SH-SY5Y (cell line): Measurements from ENCODE around the gene CCDC106.

Experiments
- GATA2 ChIP-seq: IDR thresholded peaks from 2 replicates; pipeline ENCODE4 v1.6.1; 2011; ENCODE audit warnings: mild to moderate bottlenecking, low read depth, low read length
- GATA3 ChIP-seq: IDR thresholded peaks from 2 replicates; pipeline ENCODE4 v1.6.1; 2011; ENCODE audit warnings: low read depth, mild to moderate bottlenecking, low read length, moderate library complexity

- TF ChIP-seq GATA3 (no peak), GATA2 (no peak)
Measured at GRCh38 chr19:55614711-55615542, 33.1 kb upstream of the CCDC106 start.
